ENCODE results near the gene GNL1. TPM values are rescaled to one million over a fixed set of nuclear protein-coding genes. Genes with fewer than 3 reads are reported as not detected.
A peak's percentile ranks its signal among the peaks of the same experiment; 100 is the strongest.

Gene GNL1
- total and polyA plus RNA-seq, 9 of the 15 experiments (the other 6 are each of a cell fraction or from before 2014, with no cell fraction given): 0.73 to 112 (median 58.0) TPM

DNA sequence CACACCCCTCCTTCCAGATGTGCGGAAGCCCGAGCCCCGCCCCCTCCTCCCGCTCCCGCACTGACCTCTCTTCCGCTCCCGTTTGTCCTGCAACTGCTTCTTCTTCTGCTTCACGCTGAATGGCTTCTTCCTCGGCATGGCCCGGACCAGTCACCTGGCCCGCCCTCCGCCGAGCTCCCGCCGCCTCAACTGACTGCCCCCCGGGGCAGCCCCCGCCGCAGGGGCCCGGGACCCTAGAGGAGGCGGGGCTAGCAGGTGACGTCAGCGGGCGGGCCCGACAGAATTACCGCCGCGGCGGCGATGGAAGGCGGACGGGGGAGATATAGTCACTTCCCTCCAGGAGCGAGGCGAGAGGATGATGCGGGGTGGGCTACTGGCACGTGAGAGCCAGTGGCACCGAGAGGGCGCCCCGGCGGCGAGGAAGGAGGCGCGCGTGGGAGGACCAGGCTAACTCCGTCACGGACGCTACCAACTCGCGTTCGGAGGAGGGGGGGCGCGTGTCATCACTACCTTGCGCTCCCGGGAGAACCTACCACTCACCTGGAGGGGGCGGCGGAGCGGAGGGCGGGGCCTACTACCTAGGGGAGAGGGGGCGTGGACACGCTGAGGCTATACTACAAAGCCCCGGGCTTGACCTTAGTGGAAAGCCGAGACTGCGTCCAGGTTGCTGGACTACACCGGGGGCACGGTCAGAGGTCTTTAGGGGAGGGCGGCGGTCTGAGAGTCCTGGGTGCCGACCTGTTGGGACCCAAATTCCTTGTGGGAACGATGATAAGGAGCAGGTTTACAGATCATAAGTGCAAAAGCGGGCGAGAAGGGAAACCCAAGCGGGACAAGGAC is at the start of gene GNL1 (continued):
- TF ChIP-seq, protein P1, sequence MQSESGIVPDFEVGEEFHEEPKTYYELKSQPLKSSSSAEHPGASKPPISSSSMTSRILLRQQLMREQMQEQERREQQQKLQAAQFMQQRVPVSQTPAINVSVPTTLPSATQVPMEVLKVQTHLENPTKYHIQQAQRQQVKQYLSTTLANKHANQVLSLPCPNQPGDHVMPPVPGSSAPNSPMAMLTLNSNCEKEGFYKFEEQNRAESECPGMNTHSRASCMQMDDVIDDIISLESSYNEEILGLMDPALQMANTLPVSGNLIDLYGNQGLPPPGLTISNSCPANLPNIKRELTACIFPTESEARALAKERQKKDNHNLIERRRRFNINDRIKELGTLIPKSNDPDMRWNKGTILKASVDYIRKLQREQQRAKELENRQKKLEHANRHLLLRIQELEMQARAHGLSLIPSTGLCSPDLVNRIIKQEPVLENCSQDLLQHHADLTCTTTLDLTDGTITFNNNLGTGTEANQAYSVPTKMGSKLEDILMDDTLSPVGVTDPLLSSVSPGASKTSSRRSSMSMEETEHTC (IDR thresholded peaks at IDR 0.05): no peak
- TF ChIP-seq ZNF518B (CRISPR knock-in tag; IDR thresholded peaks at IDR 0.05) (no peak), IRF2 (CRISPR knock-in tag; IDR thresholded peaks at IDR 0.05) (no peak), IRF1 (CRISPR knock-in tag; IDR thresholded peaks at IDR 0.05; ENCODE audit: borderline replicate concordance) (peak; percentile 79; the same call in 1 of the 2 replicates), CHCHD3 (CRISPR knock-in tag; IDR thresholded peaks at IDR 0.05) (no peak), HNRNPUL1 (IDR thresholded peaks at IDR 0.05; ENCODE audit: low read length) (no peak), FUS (optimal IDR thresholded peaks at IDR 0.05; ENCODE audit: low read depth, low read length) (no peak), HCFC1 (IDR thresholded peaks at IDR 0.05; ENCODE audit: low read depth, low read length) (peak; percentile 63; the same call in 1 of the 2 replicates), TOE1 (IDR thresholded peaks at IDR 0.05; ENCODE audit: borderline replicate concordance) (peak; percentile 86), TOE1 (CRISPR knock-in tag; IDR thresholded peaks at IDR 0.05; ENCODE audit: borderline replicate concordance, low read depth) (no peak), SRF (CRISPR knock-in tag; IDR thresholded peaks at IDR 0.05) (no peak; a peak in 1 of 4 replicates), CREB1 (IDR thresholded peaks at IDR 0.05) (peak; percentile 94), CREB1 (CRISPR knock-in tag; IDR thresholded peaks at IDR 0.05) (peak; percentile 96), ZNF584 (CRISPR knock-in tag; IDR thresholded peaks at IDR 0.05; ENCODE audit: low read depth) (0 out of 2 replicates have a peak, but pooled peaks have one; percentile 5), ZNF224 (CRISPR knock-in tag; IDR thresholded peaks at IDR 0.05) (no peak), ZBED1 (IDR thresholded peaks at IDR 0.05) (peak; percentile 56)
- TF ChIP-seq, protein P2, sequence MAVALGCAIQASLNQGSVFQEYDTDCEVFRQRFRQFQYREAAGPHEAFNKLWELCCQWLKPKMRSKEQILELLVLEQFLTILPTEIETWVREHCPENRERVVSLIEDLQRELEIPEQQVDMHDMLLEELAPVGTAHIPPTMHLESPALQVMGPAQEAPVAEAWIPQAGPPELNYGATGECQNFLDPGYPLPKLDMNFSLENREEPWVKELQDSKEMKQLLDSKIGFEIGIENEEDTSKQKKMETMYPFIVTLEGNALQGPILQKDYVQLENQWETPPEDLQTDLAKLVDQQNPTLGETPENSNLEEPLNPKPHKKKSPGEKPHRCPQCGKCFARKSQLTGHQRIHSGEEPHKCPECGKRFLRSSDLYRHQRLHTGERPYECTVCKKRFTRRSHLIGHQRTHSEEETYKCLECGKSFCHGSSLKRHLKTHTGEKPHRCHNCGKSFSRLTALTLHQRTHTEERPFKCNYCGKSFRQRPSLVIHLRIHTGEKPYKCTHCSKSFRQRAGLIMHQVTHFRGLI (CRISPR knock-in tag; IDR thresholded peaks at IDR 0.05): no peak

Measured in K562 (cell line).